ENCODE data around the gene GTF3C5. TPM values are rescaled to one million over a fixed set of nuclear protein-coding genes. Genes with fewer than 3 reads are reported as not detected.

Gene GTF3C5
- polyA plus RNA-seq, 3 donors, result 30.6 to 38.3 (median 30.8) TPM

GRCh38 chr9:133045132-133045531 is 14.3 kb downstream of the GTF3C5 start:
- WGBS, 3 donors, result 92 to 94% (median 93%) methylated on average over 15 of the region's 15 CpGs
- H3K27ac ChIP-seq (ENCODE audit: low read depth, low read length), result no peak overlapping the region

GRCh38 chr9:133046196-133046899 is 15.6 kb downstream of the GTF3C5 start:
- 65 to 96% (median 95%) methylated on average over 9 of the region's 9 CpGs for WGBS, 3 donors
- no peak overlapping the region for H3K27ac ChIP-seq (ENCODE audit: low read depth, low read length)

- WGBS, 3 donors, result 69 to 93% (median 91%) methylated on average over 6 to 7 of the region's 7 CpGs
- H3K27ac ChIP-seq (ENCODE audit: low read depth, low read length), result no peak overlapping the region
These were observed 16.1 kb downstream of the GTF3C5 start for GRCh38 chr9:133046900-133047295.

DNA sequence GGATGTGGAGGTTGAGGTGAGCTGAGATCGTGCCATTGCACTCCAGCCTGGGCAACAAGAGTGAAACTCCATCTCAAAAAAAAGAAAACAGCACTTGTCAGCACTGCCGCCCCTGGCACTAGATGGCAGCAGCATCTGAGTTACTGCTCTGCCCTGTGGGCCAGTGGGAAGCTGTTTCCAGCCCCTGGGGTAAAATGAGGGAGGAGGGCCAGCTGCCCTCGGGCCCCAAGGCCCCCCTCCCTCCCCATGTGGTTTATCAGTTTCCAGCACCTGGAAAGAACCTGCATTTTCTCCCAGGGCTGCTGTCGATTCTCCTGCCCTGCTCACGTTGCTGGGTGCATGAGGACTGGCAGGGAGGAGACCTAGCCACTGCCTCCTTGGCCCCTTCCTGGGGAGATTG is 17.8 kb downstream of the GTF3C5 start:
- no peak overlapping the region for H3K27ac ChIP-seq (ENCODE audit: low read depth, low read length)
- 14 to 59% (median 47%) methylated on average over 5 of the region's 5 CpGs for WGBS, 3 donors

GRCh38 chr9:133049043-133049442 is 18.2 kb downstream of the GTF3C5 start:
- H3K27ac ChIP-seq (ENCODE audit: low read depth, low read length), result no peak overlapping the region
- WGBS, 3 donors, result 54 to 91% (median 91%) methylated on average over 13 of the region's 13 CpGs

DNA sequence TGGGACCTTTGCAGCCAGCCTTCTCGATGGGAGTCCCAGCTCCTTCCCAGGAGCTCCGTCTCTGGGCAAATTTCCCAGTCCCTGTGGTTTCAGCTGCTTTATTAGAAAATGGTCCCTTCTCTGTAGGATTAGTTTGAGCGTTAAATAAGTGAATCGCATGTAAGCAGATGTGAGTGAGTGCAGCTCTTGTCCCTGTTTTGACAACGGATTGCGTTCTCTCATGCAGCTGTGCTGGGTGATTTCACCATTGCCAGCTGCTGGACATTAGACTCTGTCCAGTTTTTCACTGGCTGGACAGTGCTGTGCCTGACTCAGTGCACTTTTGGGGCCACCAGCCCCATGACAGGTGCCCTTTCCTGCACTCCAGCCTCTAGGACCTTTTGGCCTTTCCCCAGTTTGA is 19.3 kb downstream of the GTF3C5 start:
- H3K27ac ChIP-seq (ENCODE audit: low read depth, low read length), result no peak overlapping the region
- WGBS, 3 donors, result 51 to 88% (median 83%) methylated on average over 6 of the region's 6 CpGs

DNA sequence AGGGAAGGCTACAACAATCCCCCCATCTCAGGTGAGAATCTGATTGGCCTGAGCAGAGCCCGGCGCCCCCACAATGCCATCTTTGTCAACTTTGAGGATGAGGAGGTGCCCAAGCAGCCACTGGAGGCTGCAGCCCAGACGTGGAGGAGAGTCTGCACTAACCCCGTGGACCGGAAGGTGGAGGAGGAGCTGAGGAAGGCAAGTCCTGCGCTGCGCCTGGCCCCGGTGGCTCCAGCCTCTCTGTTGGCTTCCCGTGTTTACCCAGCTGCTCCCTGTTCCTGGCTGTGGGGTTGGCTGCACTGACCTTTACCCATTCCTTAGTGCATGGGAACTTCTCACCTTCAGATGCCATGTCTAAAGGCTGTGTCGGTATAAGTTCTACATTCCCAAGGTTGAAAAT is 20.0 kb downstream of the GTF3C5 start:
- WGBS, 3 donors, result 45 to 90% (median 88%) methylated on average over 10 of the region's 10 CpGs
- H3K27ac ChIP-seq (ENCODE audit: low read depth, low read length), result no peak overlapping the region

DNA sequence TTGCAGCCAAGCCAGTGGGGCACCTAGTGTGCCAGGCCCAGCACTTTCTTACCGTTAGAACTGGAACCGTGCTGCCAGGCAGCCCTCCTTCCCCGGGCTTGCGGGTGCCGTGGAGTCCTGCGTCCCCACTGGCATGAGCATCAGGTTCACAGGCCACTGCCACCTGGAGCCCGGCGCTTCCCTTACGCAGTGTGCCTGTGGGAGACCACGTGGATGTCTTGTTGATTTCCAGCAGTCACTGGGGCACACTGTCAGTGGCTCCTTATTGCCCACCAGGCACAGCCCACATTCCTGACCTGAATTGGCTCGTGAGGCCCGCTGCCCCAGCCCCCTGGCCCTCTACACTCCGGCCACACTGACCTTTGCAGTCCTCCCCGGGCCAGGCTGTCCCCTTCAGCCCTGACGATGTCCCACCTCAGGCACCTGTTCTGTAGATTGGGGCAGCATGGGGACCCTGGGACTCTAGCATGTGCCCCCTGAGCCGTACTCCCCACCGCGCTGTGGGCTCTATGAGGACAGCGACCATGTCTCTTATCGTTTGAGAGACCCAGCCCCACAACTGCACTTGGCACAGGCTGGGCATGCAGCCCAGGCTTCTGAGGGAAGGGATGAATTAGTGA is 20.6 kb downstream of the GTF3C5 start:
- WGBS, 3 donors, result 48 to 94% (median 94%) methylated on average over 20 of the region's 20 CpGs

DNA sequence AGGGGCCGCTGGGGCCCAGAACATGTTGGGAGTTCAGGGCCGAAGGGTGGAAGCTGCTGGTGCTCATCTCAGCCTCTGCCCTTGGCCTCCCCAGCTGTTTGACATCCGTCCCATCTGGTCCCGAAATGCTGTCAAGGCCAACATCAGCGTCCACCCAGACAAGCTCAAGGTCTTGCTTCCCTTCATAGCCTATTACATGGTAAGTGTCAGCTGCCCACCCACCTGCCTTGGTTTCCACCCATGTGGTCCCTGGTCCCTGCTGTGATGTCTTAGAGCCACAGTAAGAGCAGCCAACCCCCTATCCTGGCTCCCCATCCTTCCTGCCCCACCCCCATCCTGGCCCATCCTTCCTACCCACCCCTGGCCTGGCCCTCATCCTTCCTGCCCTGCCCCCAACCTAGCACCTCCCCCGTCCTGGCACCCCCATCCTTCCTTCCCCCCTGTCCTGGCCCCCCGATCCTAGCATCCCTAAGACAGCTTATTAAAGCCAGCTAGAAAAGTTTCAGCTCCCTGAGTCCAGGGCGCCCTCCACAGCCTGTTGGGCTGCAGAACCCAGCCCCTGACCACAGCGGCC is 21.3 kb downstream of the GTF3C5 start:
- H3K27ac ChIP-seq (ENCODE audit: low read depth, low read length), result no peak overlapping the region
- WGBS, 3 donors, result 71 to 91% (median 89%) methylated on average over 9 of the region's 9 CpGs

More for the DNA sequence above, 20.6 kb downstream of the GTF3C5 start:
- no peak overlapping the region for H3K27ac ChIP-seq (ENCODE audit: low read depth, low read length)

DNA sequence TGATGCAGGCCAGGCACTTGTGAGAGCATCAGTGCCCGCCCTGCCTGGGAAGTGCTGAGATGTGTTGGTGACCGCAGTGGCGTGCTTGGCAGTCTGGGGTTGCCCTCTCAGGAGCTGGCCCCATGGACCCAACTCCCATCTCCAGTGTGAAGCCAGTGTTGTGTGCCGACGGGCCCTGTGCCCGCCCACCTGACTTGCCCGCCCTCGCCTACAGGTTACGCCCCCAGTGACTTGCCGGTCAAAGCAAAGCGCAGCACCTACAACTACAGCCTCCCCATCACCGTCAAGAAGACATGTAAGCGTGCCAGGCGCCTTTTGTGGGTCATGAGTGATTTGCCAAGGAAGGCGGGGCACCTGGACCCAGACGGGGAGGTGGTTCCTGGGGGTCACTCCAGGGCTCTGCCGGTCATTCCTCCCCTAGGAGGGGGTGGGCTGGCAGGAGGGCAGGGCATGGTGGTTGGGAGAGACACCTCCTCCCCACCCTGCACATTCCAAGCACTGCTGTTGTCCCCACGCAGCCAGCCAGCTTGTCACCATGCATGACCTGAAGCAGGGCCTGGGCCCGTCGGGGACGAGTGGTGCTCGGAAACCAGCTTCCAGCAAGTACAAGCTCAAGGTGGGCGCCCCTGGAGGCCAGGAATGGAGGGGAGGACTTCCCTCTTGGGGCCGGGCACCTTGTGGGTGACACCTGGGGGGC is 23.5 kb downstream of the GTF3C5 start:
- H3K27ac ChIP-seq (ENCODE audit: low read depth, low read length), result no peak overlapping the region
- 45 to 95% (median 91%) methylated on average over 23 to 24 of the region's 24 CpGs for WGBS, 3 donors

DNA sequence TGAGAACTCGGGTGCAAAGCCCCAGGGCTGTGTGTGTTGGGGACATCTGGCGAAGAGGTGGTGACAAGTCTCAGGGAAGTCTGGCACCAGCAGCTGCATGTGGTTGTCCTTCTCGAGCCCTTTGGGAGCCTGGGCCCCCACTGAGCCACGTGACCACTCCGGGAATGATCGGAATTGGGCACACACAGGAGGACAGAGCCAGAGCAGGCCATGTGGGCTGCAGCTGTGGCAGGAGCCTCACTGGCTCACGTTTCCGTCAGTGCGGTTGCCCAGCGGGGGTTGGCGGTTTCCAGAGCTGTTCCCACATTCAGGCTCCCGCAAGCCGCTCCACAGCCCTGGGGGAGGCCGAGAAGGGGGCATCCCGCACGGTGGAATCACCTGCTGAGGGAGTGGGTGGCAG is 24.2 kb downstream of the GTF3C5 start:
- WGBS, 3 donors, result 45 to 88% (median 82%) methylated on average over 16 of the region's 16 CpGs
- no peak overlapping the region for H3K27ac ChIP-seq (ENCODE audit: low read depth, low read length)

DNA sequence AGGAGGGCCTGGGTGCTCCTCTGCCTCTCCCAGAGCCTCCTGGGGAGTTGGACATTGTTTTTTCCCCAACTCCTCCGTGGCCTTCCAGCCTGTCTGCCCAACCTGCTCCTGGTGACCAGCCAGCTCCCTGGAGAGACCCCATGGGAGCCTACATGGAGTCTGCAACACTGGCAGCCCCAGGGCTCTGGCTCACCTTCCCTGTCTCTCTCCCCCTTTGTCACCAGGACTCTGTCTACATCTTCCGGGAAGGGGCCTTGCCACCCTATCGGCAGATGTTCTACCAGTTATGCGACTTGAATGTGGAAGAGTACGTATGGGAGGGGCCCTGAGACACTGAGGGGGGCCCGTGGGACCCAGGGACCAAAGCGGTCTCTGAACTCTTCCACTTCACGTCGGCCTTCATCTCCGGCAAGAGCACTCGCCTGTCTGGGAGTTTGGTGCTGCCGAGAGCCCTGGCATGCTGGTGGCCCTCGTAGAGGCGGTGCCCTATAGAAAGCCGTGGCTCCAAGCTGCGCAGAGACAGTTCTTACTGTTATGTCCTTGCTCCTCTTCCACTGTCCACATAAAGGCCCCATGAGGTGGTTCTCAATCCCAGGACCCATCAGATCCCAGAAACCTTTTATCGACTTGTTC is 25.1 kb downstream of the GTF3C5 start:
- no peak overlapping the region for H3K27ac ChIP-seq (ENCODE audit: low read depth, low read length)
- 88 to 95% (median 94%) methylated on average over 17 of the region's 17 CpGs for WGBS, 3 donors

DNA sequence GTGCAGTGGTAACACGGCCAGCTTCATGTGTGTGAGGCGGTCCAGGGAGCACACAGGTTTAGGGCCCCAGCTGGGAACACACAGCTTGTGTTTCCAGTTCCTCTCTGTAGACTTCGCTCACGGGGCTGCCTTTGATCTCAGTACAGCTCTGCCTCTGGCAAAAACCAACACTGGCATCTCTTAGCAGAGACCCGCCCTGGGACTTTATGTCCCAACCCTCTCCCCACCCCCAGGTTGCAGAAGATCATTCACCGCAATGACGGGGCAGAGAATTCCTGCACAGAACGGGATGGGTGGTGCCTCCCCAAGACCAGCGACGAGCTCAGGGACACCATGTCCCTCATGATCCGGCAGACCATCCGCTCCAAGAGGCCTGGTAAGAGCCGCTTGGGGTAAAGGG is 25.7 kb downstream of the GTF3C5 start:
- no peak overlapping the region for H3K27ac ChIP-seq (ENCODE audit: low read depth, low read length)
- WGBS, 3 donors, result 80 to 85% (median 83%) methylated on average over 13 of the region's 13 CpGs

GRCh38 chr9:133057006-133057405 is 26.2 kb downstream of the GTF3C5 start:
- WGBS, 3 donors, result 41 to 63% (median 47%) methylated on average over 8 of the region's 8 CpGs
- H3K27ac ChIP-seq (ENCODE audit: low read depth, low read length), result no peak overlapping the region

DNA sequence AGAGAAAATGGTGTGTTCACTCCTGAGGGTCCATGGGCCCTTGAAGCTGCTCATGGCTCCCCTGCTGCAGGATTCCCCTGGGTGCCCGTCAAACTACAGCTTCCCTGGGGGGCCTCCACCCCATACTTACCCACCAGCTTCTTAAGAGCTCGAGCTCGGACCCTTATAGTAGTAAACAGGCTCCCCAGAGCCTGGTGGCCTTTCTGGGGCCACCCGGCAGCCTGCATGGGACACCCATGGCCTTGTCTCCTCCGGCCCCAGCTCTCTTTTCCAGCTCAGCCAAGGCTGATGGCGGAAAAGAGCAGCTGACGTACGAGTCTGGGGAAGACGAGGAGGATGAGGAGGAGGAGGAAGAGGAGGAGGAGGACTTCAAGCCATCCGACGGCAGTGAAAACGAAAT is 26.8 kb downstream of the GTF3C5 start:
- 82 to 90% (median 90%) methylated on average over 12 of the region's 12 CpGs for WGBS, 3 donors
- H3K27ac ChIP-seq (ENCODE audit: low read depth, low read length), result no peak overlapping the region

GRCh38 chr9:133058071-133058470 is 27.3 kb downstream of the GTF3C5 start:
- no peak overlapping the region for H3K27ac ChIP-seq (ENCODE audit: low read depth, low read length)
- 61 to 80% (median 75%) methylated on average over 7 of the region's 7 CpGs for WGBS, 3 donors

- no peak overlapping the region for H3K27ac ChIP-seq (ENCODE audit: low read depth, low read length)
- WGBS, 3 donors, result 45 to 75% (median 66%) methylated on average over 12 of the region's 12 CpGs
These were observed 27.9 kb downstream of the GTF3C5 start for GRCh38 chr9:133058550-133059320.

DNA sequence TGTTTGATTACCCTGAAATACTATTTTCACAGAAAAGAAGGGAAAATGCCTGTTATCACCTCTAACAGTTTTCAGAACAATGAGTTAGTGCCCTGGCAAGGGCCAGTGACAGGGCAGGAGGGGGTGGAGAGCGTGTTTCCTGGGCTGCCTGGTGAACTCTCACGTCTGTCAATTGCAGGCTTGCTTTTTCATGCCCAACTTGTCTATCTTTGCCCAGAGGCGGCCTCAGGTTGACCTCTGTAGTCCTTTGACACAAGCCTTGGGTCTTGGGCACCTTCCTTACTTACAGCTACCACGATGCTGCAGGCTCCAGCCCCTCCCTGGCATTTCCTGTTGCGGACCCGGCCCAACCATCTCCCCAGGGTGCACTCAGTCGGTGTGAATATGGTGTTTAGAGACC is 28.8 kb downstream of the GTF3C5 start:
- 25 to 42% (median 31%) methylated on average over 7 of the region's 7 CpGs for WGBS, 3 donors
- H3K27ac ChIP-seq (ENCODE audit: low read depth, low read length), result no peak overlapping the region

Measured in adipose tissue (tissue), 3 donors.